VCaP (cell line): Measurements from ENCODE around the gene FOXK1.
"Not testable (repeated sequence)": the region's sequence is repeated elsewhere in the genome, so short reads cannot be mapped to it uniquely, and the experiment has no call there.

ENCODE experiments used
- H3K27ac ChIP-seq: fragments of 450-650 bp; 2 replicates; pipeline ENCODE4 v1.5.1; 2017
- TF ChIP-seq, protein P1 (sequence below): fragments of 450-650 bp; conservative IDR thresholded peaks from 2 replicates; pipeline ENCODE4 v1.5.1; 2017; ENCODE audit warnings: mild to moderate bottlenecking, moderate library complexity

The FOXK1 gene

DNA sequence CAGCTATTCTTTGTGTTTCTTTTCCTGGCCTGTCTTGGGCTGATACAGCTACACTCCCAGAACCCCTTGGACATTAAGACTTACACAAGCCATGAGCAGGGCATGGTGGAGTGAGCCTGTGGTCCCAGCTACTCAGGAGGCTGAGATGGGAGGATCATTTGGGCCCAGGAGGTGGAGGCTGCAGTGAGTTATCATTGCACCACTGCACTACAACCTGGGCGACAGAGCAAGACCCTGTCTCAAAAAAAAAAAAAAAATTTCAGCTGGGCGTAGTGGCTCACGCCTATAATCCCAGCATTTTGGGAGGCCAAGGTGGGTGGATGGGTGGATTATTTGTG, 13.6 kb upstream of the FOXK1 start:
- H3K27ac ChIP-seq, result no peak overlapping the region
- TF ChIP-seq, protein P1, sequence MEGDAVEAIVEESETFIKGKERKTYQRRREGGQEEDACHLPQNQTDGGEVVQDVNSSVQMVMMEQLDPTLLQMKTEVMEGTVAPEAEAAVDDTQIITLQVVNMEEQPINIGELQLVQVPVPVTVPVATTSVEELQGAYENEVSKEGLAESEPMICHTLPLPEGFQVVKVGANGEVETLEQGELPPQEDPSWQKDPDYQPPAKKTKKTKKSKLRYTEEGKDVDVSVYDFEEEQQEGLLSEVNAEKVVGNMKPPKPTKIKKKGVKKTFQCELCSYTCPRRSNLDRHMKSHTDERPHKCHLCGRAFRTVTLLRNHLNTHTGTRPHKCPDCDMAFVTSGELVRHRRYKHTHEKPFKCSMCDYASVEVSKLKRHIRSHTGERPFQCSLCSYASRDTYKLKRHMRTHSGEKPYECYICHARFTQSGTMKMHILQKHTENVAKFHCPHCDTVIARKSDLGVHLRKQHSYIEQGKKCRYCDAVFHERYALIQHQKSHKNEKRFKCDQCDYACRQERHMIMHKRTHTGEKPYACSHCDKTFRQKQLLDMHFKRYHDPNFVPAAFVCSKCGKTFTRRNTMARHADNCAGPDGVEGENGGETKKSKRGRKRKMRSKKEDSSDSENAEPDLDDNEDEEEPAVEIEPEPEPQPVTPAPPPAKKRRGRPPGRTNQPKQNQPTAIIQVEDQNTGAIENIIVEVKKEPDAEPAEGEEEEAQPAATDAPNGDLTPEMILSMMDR, result no peak

DNA sequence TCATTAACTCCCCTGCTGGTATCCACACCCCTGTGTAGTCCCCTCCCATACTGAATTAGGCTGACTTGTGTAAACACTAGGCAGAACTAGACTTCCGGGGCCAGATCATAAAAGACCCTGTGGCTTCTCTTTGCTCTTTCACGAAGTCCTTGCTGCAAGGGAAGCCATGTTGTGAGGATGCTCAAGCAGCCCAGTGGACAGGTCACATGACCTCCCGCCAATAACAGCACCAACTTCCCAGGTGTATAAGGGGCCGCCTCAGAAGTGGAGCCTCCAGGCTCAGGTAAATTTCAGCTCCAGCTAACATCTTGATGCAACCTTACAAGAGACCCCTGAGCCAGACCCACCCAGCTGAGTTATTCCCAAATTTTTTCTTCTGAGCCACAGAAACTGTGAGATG, 11.3 kb upstream of the FOXK1 start:
- H3K27ac ChIP-seq, result no peak overlapping the region
- TF ChIP-seq, protein P1, result no peak

DNA sequence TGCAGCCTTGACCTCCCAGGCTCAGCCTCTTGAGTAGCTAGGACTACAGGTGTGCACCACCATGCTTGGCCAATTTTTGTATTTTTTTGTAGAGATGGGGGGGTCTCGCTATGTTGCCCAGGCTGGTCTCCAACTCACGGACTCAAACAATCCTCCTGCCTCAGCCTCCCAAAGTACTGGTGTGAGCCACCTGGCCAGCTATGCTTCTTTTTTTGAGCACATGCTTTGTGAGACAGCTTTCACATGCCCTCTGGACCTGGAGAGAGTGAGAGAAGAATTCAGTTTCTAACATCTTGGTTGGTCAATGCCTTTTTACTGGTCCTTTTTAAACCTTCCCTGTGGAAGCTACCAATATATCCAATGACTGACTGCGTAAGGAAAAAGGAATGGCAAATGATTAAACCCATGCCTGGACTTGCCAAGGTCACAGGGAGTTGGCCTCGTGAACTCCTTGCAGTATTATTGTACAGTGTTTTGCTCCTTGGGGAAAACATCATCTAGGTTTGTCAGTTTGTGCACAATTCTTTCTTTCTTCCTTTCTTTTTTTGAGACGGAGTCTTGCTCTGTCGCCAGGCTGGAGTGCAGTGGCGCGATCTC, 6.2 kb upstream of the FOXK1 start:
- H3K27ac ChIP-seq, result no peak overlapping the region
- TF ChIP-seq, protein P1, result no peak

DNA sequence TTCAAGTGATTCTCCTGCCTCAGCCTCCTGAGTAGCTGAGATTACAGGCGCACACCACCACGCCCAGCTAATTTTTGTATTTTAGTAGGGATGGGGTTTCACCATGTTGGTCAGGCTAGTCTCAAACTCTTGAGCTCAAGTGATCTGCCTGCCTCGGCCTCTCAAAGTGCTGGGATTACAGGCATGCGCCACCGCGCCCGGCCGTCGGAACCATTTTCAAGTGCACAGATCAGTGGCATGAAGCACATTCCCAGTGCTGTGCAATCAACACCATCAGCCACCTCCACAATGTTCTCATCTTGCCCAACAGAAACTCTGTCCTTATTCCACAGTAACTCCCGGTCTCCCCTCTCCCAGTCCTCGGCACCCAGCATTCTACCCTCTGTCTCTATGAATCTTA, 4.6 kb upstream of the FOXK1 start:
- H3K27ac ChIP-seq, result not testable (repeated sequence)

DNA sequence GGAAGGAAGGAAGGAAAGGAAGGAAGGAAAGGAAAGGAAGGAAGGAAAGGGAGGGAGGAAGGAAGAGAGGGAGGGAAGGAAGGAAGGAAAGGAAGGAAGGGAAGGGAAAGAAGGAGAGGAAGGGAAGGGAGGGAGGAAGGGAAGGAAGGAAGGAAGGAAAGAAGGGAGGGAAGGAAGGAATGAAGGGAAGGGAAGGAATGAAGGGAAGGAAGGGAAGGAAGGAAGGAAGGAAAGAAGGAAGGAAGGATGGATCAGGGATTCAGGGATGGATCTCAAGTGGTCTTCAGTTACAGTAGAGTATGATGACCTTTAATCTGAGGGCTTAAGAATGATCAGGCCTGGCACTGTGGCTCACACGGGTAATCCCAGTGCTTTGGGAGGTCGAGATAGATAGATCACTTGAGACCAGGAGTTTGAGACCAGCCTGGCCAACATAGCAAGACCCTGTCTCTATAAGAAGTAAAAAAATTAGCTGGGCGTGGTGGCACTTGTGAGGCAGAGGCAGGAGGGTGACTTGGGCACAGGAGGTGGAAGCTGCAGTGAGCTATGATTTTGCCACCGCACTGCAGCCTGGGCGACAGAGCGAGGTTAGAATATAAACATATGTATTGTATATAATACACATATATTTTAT, 760 bp upstream of the FOXK1 start:
- TF ChIP-seq, protein P1, result no peak
- peak overlapping the region; percentile 87 for H3K27ac ChIP-seq

DNA sequence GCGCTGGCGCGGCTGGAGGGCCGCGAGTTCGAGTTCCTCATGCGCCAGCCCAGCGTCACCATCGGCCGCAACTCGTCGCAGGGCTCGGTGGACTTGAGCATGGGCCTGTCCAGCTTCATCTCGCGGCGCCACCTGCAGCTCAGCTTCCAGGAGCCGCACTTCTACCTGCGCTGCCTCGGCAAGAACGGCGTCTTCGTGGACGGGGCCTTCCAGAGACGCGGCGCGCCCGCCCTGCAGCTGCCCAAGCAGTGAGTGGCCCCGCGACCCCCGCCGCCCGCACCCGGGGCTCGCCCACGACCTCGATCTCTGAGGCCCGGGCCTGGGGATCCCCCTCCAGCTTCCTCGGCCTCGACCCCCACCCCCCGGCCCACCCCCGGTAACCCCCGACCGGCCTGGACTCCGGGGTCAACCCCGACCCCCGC, 537 bp downstream of the FOXK1 start:
- peak overlapping the region; percentile 87 for H3K27ac ChIP-seq
- TF ChIP-seq, protein P1, result 0 out of 2 replicates have a peak, but pooled peaks have one; percentile 12

DNA sequence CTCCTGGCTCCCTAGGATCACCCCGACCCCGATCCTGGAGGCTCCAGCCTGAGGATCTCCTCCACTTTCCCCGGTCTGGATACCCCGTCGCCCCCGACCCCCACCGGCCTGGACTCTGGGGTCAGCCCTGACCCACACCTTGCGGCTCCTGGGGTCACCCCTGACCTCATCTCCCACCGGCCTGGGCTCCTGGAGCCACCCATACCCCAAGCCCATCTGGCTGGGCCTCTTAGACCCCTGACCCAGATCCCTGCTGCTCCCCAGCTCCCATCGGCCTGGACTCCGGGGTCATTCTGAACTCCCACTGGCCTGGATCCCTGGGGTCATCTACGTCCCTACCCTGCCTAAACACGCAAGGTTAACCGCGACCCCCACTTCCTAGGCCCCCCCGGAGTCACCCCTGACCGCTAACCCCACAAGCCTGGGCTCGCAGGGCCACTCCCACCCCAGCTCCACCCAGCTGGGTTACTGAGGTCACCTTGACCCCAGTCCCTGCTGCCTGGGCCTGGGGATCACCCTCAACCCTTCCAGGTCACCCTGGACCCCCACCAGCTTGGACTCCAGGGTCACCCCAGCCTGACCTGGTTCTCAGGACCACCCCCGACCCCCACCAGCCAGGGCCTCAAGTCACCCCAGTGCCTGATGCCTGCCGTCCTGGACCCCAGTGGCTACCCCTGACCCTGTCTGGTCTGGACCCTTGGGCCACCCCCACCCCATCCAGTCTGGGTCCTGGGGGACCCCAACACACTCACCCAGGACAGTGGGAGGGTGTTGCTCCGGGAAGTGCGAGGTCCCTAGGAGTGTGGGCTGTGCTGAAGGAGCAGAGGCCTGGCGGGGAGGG, 1.2 kb downstream of the FOXK1 start:
- peak overlapping the region; percentile 87 for H3K27ac ChIP-seq
- TF ChIP-seq, protein P1, result no peak
